B cell (primary cell): ENCODE results near the gene TMC1. TPM values are rescaled to one million over a fixed set of nuclear protein-coding genes. Genes with fewer than 3 reads are reported as not detected.

ENCODE experiments used
- ATAC-seq: fragments of 200-7000 bp; cut with Tn5 transposase; one replicate; pipeline ENCODE4 v1.10.0; 2021; ENCODE audit warnings: low read depth, mild to moderate bottlenecking, moderate number of reproducible peaks, moderate library complexity
- CTCF ChIA-PET: fragments of 350-600 bp; sonication (Branson Sonifier 250); formaldehyde crosslinking; loops from one replicate; lab custom pipeline; 2021; ENCODE audit warnings: antibody characterized with exemption, inconsistent platforms; lab: Charles Lee
- POLR2A ChIA-PET: fragments of 350-600 bp; sonication (Branson Sonifier 250); formaldehyde crosslinking; loops from one replicate; lab custom pipeline; 2021; ENCODE audit warnings: antibody characterized with exemption; lab: Charles Lee
- DNase-seq: peaks from one replicate; pipeline ENCODE4 v3.0.0; 2013
- H2AFZ ChIP-seq: 2 replicates; pipeline ENCODE4 v1.6.1; 2012; ENCODE audit warnings: mild to moderate bottlenecking, low read depth, low read length; ENCODE audit not compliant: insufficient read depth, poor library complexity, severe bottlenecking
- H3K27ac ChIP-seq, 2 donors: 1 replicate in 1 of 2; 2 replicates in 1 of 2; pipeline ENCODE4 v1.5.1; 2012 to 2013; ENCODE audit warnings: low read length in 2 of 2, mild to moderate bottlenecking in 2 of 2, moderate library complexity in 1 of 2
- H3K27me3 ChIP-seq, 4 experiments: fragments of 200-600 bp in 1 of 4; sonication (generic) in 1 of 4; replicated peaks in 1 of 4; 1 replicate in 2 of 4; 2 replicates in 2 of 4; pipeline versions ENCODE4 v1.6.1 to v1.7.0; 2013 to 2016; ENCODE audit warnings: low read length in 3 of 4, mild to moderate bottlenecking in 2 of 4, mixed read lengths in 1 of 4, moderate library complexity in 1 of 4; ENCODE audit not compliant: insufficient read depth in 4 of 4, control insufficient read depth in 3 of 4; ENCODE audit errors: control extremely low read depth in 1 of 4
- H3K36me3 ChIP-seq, 2 experiments: replicated peaks in 1 of 2; 1 replicate in 1 of 2; 2 replicates in 1 of 2; pipeline versions ENCODE4 v1.6.1 to v1.7.1; 2013; ENCODE audit warnings: low read length in 1 of 2; ENCODE audit not compliant: insufficient read depth in 2 of 2, control insufficient read depth in 1 of 2; ENCODE audit errors: control extremely low read depth in 1 of 2, extremely low read depth in 1 of 2
- H3K4me1 ChIP-seq, 2 donors: fragments of 200-600 bp in 1 of 2; sonication (generic) in 1 of 2; 1 replicate in 1 of 2; 2 replicates in 1 of 2; pipeline versions ENCODE4 v1.5.1 to v1.6.1; 2013 to 2017; ENCODE audit warnings: low read length in 2 of 2; ENCODE audit not compliant: control insufficient read depth in 2 of 2, insufficient read depth in 2 of 2
- H3K4me2 ChIP-seq: replicated peaks from 2 replicates; pipeline ENCODE3; 2012; ENCODE audit warnings: mild to moderate bottlenecking, low read depth, low read length; ENCODE audit not compliant: poor library complexity, severe bottlenecking
- H3K4me3 ChIP-seq, 5 experiments: fragments of 200-600 bp in 1 of 5; sonication (generic) in 1 of 5; 1 replicate in 3 of 5; 2 replicates in 2 of 5; pipeline versions ENCODE4 v1.5.1 to v1.7.0; 2011 to 2016; ENCODE audit warnings: low read length in 4 of 5, mild to moderate bottlenecking in 4 of 5, low read depth in 2 of 5, control low read depth in 1 of 5, moderate library complexity in 1 of 5; ENCODE audit not compliant: insufficient read depth in 1 of 5; ENCODE audit errors: control extremely low read depth in 1 of 5, extremely low read depth in 1 of 5
- H3K79me2 ChIP-seq: fragments of 200-600 bp; sonication (generic); one replicate; pipeline ENCODE4 v1.6.0; 2016; ENCODE audit warnings: low read length; ENCODE audit not compliant: control insufficient read depth, insufficient read depth
- H3K9ac ChIP-seq: fragments of 200-600 bp; sonication (generic); 2 replicates; pipeline ENCODE4 v1.6.1; 2017; ENCODE audit warnings: mild to moderate bottlenecking, low read length, moderate library complexity
- H3K9me3 ChIP-seq, 3 donors: one replicate each; pipeline versions ENCODE4 v1.6.1 to v1.7.1; 2013; ENCODE audit warnings: low read length in 2 of 3; ENCODE audit not compliant: control insufficient read depth in 2 of 3, insufficient read depth in 1 of 3; ENCODE audit errors: control extremely low read depth in 1 of 3
- H4K20me1 ChIP-seq: 2 replicates; pipeline ENCODE4 v1.6.0; 2012; ENCODE audit warnings: mild to moderate bottlenecking, low read length; ENCODE audit not compliant: insufficient read depth, control insufficient read depth, poor library complexity, severe bottlenecking
- H3K27ac Mint-ChIP-seq: one replicate; pipeline ENCODE4 v1.8.0; 2021; ENCODE audit warnings: mixed read lengths
- H3K27me3 Mint-ChIP-seq: one replicate; pipeline ENCODE4 v1.8.0; 2021; ENCODE audit warnings: mixed read lengths
- H3K4me1 Mint-ChIP-seq: one replicate; pipeline ENCODE4 v1.8.0; 2021; ENCODE audit warnings: mixed read lengths
- H3K4me3 Mint-ChIP-seq: one replicate; pipeline ENCODE4 v1.8.0; 2021; ENCODE audit warnings: mixed read lengths
- H3K9me3 Mint-ChIP-seq: one replicate; pipeline ENCODE4 v1.8.0; 2022; ENCODE audit warnings: mixed read lengths; ENCODE audit not compliant: insufficient read depth
- CTCF ChIP-seq: fragments of 200-600 bp; IDR thresholded peaks from one replicate; pipeline ENCODE4 v1.8.0; 2022; ENCODE audit warnings: antibody characterized with exemption, mild to moderate bottlenecking
- EZH2 ChIP-seq: IDR thresholded peaks from 2 replicates; pipeline ENCODE4 v1.6.1; 2012; ENCODE audit warnings: borderline replicate concordance, low read depth, mild to moderate bottlenecking, moderate library complexity, low read length; ENCODE audit not compliant: insufficient read depth, poor library complexity, severe bottlenecking
- WGBS: methylation state at CpG from one replicate; pipeline ENCODE4 v1.1.5; 2013; ENCODE audit warnings: missing lambda C conversion rate; ENCODE audit not compliant: insufficient coverage; 5-methylcytosine and 5-hydroxymethylcytosine counted together
- intact Hi-C: fragments of 100-400 bp; cut with micrococcal nuclease; formaldehyde crosslinking; loops from one replicate; pipeline ENCODE4 v1.10.0; 2022
- polyA plus RNA-seq: library from polyadenylated mRNA; depleted of rRNA; stranded (reverse); fragments of >200 nt; gene quantifications from 2 replicates; pipeline ENCODE4 v1.2.3, GENCODE V29; 2012
- total RNA-seq, 2 donors: library from RNA; stranded (reverse); fragments of 120-200 nt in 1 of 2; gene quantifications; 1 replicate in 1 of 2; 2 replicates in 1 of 2; pipeline versions ENCODE4 v1.2.3 to v1.2.4, GENCODE V29; 2013 to 2022

TMC1 gene
- total and polyA plus RNA-seq, 2 donors (not counting 1 experiment from before 2014, with no cell fraction given): not detected

DNA sequence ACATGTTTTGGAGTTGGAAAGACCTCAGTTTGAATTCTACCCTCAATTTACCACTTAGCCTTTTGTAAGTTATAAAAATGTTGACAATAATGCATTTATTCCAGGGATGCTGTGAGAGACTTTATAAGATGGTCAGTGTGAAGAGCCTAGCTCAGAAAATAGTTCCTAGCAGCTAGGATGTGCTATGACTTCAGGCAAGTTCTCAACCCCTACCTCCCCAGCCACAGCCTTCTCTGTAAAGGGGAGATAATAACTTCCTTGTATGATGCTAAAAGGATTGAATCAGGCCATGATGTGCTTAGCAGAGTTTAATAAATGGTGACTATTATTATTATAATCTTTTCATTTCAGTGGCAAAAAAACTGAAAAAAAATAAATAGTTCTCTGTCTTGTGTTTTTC, 353.8 kb downstream of the TMC1 start:
- Histone ChIP-seq H2AFZ (no peak overlapping the region), H3K36me3 (no peaks in the 10 kb centered on the region), H3K4me2 (no peak overlapping the region), H3K27ac (no peak overlapping the region), H3K79me2 (no peaks in the 10 kb centered on the region), H3K4me1 (no peaks in the 10 kb centered on the region), H4K20me1 (no peaks in the 10 kb centered on the region), H3K4me3 (no peak overlapping the region), H3K9ac (no peak overlapping the region), H3K27me3 (no peaks in the 10 kb centered on the region), H3K9me3 (no peaks in the 10 kb centered on the region)
- Mint-ChIP-seq H3K27ac (no peak overlapping the region), H3K27me3 (peaks cover 2% of the 10 kb centered on the region), H3K4me1 (no peaks in the 10 kb centered on the region), H3K9me3 (peaks cover 2% of the 10 kb centered on the region), H3K4me3 (no peak overlapping the region)
- CTCF ChIA-PET: no interaction called here
- intact Hi-C loops: no loop called here
- no peak for DNase-seq
- no peak for TF ChIP-seq EZH2
- TF ChIP-seq CTCF: no peak
- no peak for ATAC-seq
- POLR2A ChIA-PET: no interaction called here

DNA sequence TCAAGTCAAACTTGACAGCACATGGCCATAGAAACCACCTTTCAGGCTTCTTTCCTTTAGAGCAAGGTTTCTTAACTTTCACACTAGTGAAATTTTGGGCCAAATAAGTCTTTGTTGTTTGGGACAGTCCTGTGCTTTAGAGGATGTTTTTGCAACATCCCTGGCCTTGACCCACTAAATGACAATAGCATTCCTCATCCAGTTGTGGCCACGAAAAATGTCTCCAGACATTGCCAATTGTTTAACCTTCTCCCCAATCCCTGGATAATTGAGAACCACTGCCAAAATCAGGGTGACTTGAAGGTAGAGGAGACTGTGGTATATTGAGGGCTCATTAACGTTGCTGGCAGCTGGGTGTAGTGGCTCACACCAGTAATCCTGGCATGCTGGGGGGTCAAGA, 359.4 kb downstream of the TMC1 start:
- Histone ChIP-seq H3K4me2 (no peak overlapping the region), H2AFZ (no peak overlapping the region), H3K9me3 (no peaks in the 10 kb centered on the region), H3K9ac (no peak overlapping the region), H4K20me1 (no peaks in the 10 kb centered on the region), H3K27ac (no peak overlapping the region), H3K27me3 (no peaks in the 10 kb centered on the region), H3K4me3 (no peak overlapping the region), H3K79me2 (no peaks in the 10 kb centered on the region), H3K36me3 (no peaks in the 10 kb centered on the region), H3K4me1 (no peaks in the 10 kb centered on the region)
- no peak for DNase-seq
- intact Hi-C loops: no loop called here
- 80% methylated on average over 1 of the region's 2 CpGs for WGBS
- POLR2A ChIA-PET: no interaction called here
- Mint-ChIP-seq H3K9me3 (peaks cover 2% of the 10 kb centered on the region), H3K27me3 (no peaks in the 10 kb centered on the region), H3K4me3 (no peak overlapping the region), H3K4me1 (no peaks in the 10 kb centered on the region), H3K27ac (no peak overlapping the region)
- no peak for ATAC-seq
- CTCF ChIA-PET: no interaction called here
- no peak for TF ChIP-seq CTCF
- TF ChIP-seq EZH2: no peak
